AG08395 (cell line): ENCODE measurements around the gene BORCS8.
"Not testable (repeated sequence)": the region's sequence is repeated elsewhere in the genome, so short reads cannot be mapped to it uniquely, and the experiment has no call there.

Source experiments
- DNase-seq: peaks from one replicate; pipeline ENCODE4 v3.0.0; 2012; ENCODE audit warnings: mixed read lengths, low spot score

BORCS8 gene

GRCh38 chr19:19192078-19192882 is at the start of gene BORCS8, which contains the start of gene RFXANK:
TSS of gene BORCS8 (minus strand) at chr19:19192152. CDS start at chr19:19192117, 35 bp downstream.
TSS of gene RFXANK (plus strand) at chr19:19192258. CDS start at chr19:19193947, 1,689 bp downstream.
- DNase-seq: peak; percentile 100

GRCh38 chr19:19240476-19240875 is 48.5 kb upstream of the BORCS8 start:
- no peak for DNase-seq

DNA sequence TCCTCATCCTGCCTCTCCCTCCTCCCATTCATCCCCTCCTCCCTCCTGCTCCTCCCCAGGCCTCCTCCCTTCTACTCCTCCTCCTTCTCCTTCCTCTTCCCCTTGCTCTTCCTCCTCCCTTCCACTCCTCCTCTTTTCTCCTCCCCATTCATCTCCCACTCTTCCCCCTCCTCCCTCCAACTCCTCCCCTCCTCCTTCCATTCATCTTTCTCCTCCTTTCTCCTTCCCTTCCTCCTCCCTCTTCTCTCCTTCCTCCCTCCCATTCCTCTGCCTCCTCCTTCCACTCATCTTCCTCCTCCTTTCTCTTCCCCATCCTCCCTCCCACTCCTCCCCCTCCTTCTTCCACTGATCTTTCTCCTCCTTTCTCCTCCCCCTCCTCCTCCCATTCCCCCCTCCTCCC is 47.7 kb upstream of the BORCS8 start:
- DNase-seq: no peak

DNA sequence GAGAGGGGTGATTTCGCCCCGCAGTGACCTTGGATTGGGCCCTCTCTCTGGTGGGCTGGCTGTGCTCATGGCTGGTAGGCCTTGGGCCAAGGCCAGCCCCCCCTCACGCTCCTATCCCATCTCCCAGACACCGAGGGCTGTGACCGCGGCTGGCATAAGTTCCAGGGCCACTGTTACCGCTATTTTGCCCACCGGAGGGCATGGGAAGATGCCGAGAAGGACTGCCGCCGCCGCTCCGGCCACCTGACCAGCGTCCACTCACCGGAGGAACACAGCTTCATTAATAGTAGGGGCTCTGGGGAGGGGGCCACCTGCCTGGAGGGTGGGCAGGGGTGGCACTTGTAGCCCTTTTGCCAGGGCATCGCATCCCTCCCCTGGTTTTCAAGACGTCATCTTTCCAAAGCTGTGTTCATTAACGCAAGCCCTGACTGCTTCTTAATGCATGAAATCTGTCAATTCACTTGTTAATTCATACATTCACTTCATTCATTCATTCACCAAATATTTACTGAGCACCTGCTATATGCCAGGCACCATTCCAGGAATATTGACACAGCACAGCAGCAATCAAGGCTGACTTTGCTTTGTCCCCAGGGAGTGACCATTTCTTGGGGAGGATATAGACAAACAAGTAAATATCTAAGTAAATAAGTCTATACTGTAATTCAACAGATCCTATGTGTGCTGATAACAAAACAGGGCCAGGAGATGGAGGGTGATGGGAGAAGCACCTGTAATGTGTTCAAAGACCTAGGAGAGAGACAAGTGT is 46.4 kb upstream of the BORCS8 start:
- DNase-seq: no peak

- DNase-seq: no peak
These were observed 44.2 kb upstream of the BORCS8 start for GRCh38 chr19:19236173-19236572.

DNA sequence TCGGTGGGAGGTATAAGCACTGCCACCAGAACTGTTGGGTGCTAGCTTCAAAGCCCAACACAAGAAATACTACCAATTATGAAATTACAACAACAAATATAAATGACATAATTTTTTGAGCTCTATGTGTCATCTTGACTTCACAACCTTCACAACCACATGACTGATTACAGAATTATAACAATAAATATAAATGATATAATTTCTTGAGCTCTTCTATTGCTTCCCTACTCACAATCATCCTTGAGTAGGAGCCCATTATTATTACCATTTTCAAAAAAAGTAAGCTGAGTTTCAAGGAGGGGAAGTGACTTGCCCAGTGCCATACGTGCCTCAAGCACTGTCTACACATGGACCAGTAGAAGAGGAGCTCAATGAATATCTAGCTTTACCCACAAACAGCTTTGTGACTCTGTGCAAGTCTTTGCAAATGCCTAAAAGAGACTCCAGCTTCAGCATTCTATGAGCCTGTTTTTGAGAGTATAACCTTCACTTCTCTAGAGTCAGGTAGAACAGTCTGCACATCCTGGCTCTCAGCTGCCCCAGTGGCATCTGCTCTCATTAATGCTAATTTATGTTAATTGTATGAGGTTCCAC is 42.4 kb upstream of the BORCS8 start:
- no peak for DNase-seq

GRCh38 chr19:19232261-19232721 is 40.3 kb upstream of the BORCS8 start:
- no peak for DNase-seq

- no peak for DNase-seq
These were observed 39.0 kb upstream of the BORCS8 start for GRCh38 chr19:19230999-19231398.

GRCh38 chr19:19229701-19230100 is 37.7 kb upstream of the BORCS8 start:
- no peak for DNase-seq

GRCh38 chr19:19227217-19227616 is 35.3 kb upstream of the BORCS8 start:
- DNase-seq: no peak

GRCh38 chr19:19226663-19227062 is 34.7 kb upstream of the BORCS8 start:
- DNase-seq: no peak

- DNase-seq: no peak
These were observed 34.3 kb upstream of the BORCS8 start for GRCh38 chr19:19226204-19226603.

GRCh38 chr19:19224852-19225494 is 33.0 kb upstream of the BORCS8 start:
- peak; percentile 80 for DNase-seq

GRCh38 chr19:19224150-19224851 is 32.3 kb upstream of the BORCS8 start:
- DNase-seq: no peak

- no peak for DNase-seq
These were observed 31.7 kb upstream of the BORCS8 start for GRCh38 chr19:19223636-19224035.

GRCh38 chr19:19223060-19223459 is 31.1 kb upstream of the BORCS8 start:
- no peak for DNase-seq

DNA sequence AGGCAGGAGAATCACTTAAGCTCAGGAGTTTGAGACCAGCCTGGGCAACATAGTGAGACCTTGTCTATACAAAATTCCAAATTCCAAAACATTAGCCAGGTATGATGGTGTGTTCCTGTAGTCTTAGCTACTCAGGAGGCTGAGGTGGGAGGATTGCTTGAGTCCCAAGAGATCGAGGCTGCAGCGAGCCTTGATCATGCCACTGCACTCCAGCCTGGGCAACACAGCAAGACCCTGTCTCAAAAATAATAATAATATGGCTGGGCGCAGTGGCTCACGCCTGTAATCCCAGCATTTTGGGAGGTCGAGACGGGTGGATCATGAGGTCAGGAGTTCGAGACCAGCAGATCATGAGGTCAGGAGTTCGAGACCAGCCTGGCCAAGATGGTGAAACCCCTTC is 29.0 kb upstream of the BORCS8 start:
- DNase-seq: not testable (repeated sequence)

DNA sequence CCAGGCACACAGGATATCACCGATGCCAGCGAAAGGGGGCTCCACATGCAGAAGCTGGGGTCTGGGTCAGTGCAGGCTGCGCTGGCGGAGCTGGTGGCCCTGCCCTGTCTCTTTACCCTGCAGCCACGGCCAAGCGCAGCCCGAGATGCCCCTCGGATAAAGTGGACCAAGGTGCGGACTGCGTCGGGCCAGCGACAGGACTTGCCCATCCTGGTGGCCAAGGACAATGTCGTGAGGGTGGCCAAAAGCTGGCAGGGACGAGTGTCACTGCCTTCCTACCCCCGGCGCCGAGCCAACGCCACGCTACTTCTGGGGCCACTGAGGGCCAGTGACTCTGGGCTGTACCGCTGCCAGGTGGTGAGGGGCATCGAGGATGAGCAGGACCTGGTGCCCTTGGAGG is 27.0 kb upstream of the BORCS8 start:
- DNase-seq: no peak

GRCh38 chr19:19217099-19217498 is 25.1 kb upstream of the BORCS8 start:
- DNase-seq: no peak

DNA sequence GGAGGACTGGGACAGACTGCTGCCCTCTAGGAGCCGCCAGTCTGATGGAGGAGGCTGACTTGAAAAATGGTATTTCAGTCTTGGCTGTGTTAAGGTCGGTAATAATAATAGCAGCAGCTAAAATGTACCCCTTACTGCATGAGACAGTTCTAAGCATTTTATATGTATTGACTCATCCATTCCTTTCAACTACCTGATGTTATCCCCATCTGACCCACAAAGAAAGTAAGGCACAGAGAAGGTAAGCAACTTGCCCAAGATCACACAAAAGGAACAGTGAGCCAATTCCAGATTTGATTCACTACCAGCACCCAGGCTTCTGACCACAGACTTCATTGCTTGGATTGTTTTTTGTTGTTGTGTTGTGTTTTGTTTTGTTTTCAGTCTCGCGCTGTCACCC is 23.8 kb upstream of the BORCS8 start:
- DNase-seq: no peak

DNA sequence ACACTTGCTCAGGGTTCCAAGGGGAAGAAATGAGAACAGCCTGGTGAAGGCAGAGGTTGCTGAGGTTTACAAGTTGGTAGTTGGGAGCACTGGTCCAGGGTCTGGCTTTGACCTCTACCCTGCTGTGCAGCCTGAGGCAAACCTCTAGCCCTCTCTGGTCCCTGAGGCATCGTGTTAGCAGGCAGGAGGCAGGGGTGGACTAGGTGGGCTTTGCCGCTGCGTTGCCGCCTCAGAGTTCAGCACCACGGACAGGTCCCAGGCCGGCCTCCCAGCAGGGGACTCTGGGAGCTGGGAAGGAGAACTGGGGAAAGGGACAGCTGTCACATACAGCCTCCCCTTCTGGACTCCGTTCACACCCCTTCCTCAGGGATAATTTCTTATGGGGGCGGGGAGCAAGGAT is 22.9 kb upstream of the BORCS8 start:
- peak; percentile 56 for DNase-seq

GRCh38 chr19:19214159-19214490 is 22.2 kb upstream of the BORCS8 start:
- DNase-seq: no peak
